ENCODE measurements around the gene PLCH1. TPM values are rescaled to one million over a fixed set of nuclear protein-coding genes. Genes with fewer than 3 reads are reported as not detected.

The PLCH1 gene
- total RNA-seq, 1 donor from 2014 or later = 3.1 TPM

DNA sequence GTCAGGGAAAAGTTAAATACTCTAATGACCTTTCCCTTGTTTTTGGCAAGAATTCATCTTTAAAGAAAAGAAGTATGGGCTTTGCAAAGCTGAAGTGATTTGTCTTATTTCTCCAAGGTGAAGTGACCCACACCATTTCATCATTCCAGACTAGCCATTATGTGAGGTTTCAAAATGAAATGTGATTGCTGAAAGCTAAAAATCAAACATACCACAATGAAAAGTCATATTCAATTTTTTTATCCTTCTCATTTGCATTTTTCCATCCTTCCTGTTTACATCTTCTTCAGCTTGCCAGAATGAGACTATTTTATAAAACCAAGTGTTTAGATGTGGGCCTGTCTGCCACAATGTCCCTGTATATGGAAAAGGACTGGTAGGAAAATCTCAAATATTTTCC lies 309.1 kb downstream of the PLCH1 start:
- no peak overlapping the region for H3K4me3 ChIP-seq (ENCODE audit: low read depth, low read length)
- TF ChIP-seq, protein P1, sequence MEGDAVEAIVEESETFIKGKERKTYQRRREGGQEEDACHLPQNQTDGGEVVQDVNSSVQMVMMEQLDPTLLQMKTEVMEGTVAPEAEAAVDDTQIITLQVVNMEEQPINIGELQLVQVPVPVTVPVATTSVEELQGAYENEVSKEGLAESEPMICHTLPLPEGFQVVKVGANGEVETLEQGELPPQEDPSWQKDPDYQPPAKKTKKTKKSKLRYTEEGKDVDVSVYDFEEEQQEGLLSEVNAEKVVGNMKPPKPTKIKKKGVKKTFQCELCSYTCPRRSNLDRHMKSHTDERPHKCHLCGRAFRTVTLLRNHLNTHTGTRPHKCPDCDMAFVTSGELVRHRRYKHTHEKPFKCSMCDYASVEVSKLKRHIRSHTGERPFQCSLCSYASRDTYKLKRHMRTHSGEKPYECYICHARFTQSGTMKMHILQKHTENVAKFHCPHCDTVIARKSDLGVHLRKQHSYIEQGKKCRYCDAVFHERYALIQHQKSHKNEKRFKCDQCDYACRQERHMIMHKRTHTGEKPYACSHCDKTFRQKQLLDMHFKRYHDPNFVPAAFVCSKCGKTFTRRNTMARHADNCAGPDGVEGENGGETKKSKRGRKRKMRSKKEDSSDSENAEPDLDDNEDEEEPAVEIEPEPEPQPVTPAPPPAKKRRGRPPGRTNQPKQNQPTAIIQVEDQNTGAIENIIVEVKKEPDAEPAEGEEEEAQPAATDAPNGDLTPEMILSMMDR (conservative IDR thresholded peaks at IDR 0.05; ENCODE audit: low read depth, low read length) = no peak
- DNase-seq (ENCODE audit: low read depth) = no peak

DNA sequence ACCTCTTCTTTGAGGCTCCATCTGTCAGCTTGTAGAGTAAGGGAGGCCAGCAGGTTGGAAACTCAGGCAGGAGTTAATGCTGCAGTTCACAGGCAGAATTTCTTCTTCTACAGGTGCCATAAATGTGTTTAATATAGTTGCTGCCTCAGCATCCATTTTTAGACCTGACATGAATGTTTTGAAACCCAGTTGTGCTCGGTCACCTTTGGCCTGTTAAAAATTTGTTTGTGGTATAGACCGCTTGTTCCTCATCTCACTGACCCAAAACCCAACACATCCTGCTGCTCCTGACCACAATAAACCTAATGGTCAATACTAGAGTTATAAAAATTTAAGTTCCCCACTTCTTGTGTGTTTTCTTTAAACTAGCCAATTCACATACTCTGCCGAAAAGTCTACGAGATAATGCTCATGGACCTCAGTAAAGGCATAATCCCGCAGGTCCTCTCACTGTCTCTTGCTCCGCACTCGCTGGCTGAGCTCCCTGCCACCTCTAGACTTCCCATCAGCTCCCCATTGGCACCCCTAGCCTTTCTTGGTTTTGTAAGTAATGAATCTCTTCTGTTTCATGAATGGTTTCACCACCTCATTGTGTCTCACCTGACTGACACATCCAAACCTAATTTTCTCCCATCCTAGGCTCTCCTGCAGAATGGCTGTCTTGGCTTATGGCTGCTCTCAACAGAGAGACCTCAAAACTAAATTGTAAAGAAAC lies 312.9 kb downstream of the PLCH1 start:
- no peak for DNase-seq (ENCODE audit: low read depth)
- TF ChIP-seq, protein P1 (conservative IDR thresholded peaks at IDR 0.05; ENCODE audit: low read depth, low read length) = no peak
- no peak overlapping the region for H3K4me3 ChIP-seq (ENCODE audit: low read depth, low read length)

DNA sequence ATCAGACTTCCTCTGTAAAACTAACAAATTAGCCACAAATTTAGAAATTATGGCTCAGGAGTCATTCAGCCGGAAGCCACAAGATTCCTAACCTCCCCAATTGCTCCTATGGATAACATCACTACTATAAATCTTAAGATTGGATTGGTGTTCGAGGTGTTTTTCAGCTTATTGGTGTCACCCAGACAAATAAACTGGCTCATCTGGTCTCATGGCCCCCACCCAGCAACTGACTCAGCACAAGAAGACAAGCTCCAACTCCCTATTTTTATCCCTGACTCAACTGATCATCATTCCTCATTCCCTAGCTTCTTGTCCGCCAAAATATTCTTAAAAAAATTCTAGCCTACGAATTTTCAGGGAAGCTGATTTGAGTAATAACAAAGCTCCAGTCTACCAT lies 316.3 kb downstream of the PLCH1 start:
- TF ChIP-seq, protein P1 (conservative IDR thresholded peaks at IDR 0.05; ENCODE audit: low read depth, low read length) = no peak
- no peak for DNase-seq (ENCODE audit: low read depth)
- H3K4me3 ChIP-seq (ENCODE audit: low read depth, low read length) = no peak overlapping the region

DNA sequence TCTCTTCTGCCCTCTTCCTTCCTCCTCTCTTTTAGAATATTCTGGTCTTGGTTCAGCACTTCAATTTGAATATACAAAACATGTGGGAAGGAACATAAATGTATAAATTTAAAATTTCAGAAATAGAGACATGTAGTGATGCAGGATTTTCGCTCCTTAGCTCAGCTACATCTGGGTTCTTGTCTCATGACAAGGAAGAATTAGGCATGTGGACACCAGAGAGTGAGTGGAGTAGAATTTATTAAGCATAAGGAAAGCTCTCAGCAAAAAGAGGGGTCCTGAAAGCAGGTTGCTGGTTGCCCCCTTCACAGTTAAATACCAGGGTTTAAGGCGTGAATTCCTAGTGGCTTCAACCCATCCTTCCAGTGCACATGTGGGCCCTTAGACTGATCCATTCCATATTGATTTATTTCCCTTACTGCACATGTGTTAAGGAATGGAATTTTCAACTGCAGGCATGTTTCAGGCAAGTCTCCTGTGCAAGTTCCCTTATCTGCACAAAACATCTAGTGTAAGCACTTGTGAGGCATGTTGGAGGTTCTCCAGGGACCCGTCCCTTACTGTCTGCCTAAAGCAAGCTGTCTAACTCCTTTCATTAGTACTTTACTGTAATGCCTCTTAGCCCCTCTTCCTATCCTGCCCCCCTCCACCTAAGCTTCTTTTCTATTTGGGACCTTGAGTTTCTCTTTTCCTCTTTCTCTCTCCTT lies 318.2 kb downstream of the PLCH1 start:
- no peak for DNase-seq (ENCODE audit: low read depth)
- TF ChIP-seq, protein P1 (conservative IDR thresholded peaks at IDR 0.05; ENCODE audit: low read depth, low read length) = no peak
- H3K4me3 ChIP-seq (ENCODE audit: low read depth, low read length) = no peak overlapping the region

DNA sequence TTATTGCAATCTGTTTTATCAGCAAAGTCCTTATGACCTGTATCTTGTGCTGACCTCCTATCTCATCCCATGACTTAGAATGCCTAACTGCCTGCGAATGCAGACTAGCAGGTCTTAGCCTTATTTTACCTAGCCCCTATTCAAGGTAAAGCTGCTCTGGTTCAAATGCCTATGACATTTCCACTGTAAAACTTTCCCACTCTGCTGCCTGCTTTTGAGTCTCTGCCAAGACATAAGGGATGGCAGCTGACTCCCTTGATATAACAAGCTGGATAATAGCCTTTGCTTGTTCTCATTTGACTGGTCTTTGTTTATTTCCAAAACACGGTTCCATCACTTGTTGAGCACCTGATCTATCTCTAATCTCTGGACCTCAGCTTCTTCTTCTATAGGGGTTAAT lies 319.5 kb downstream of the PLCH1 start:
- TF ChIP-seq, protein P1 (conservative IDR thresholded peaks at IDR 0.05; ENCODE audit: low read depth, low read length) = no peak
- DNase-seq (ENCODE audit: low read depth) = no peak
- no peak overlapping the region for H3K4me3 ChIP-seq (ENCODE audit: low read depth, low read length)

DNA sequence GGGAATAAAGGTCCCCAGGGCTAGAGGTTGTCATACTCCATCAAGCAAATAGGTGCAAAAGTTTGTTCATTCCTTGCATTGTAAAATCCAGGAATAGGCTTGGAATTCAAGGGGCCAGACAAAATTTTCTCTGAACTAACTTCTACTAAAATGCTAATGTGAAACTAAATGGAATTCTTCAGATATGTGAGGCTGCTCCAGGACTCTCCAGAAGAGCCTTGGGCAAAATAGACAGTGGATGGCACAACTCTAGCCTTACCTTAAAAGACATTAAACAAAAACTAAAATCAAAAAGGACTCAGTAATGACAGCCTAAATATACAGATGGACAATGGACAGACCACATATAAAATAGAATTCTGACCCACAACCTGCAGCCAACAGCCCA lies 320.6 kb downstream of the PLCH1 start:
- no peak overlapping the region for H3K4me3 ChIP-seq (ENCODE audit: low read depth, low read length)
- DNase-seq (ENCODE audit: low read depth) = no peak
- TF ChIP-seq, protein P1 (conservative IDR thresholded peaks at IDR 0.05; ENCODE audit: low read depth, low read length) = no peak
